IgD-negative memory B cell (primary cell): Measurements from ENCODE around the gene E2F7. TPM values are rescaled to one million over a fixed set of nuclear protein-coding genes. Genes with fewer than 3 reads are reported as not detected.

ENCODE experiments used
- H3K27ac Mint-ChIP-seq, 3 donors: one replicate each; pipeline ENCODE4 v1.8.0; 2020 to 2022; ENCODE audit warnings: mild to moderate bottlenecking in 3 of 3, mixed read lengths in 3 of 3, moderate library complexity in 1 of 3
- H3K27me3 Mint-ChIP-seq: one replicate; pipeline ENCODE4 v1.8.0; 2021; ENCODE audit warnings: mixed read lengths
- H3K36me3 Mint-ChIP-seq: one replicate; pipeline ENCODE4 v1.8.0; 2020; ENCODE audit warnings: mild to moderate bottlenecking, mixed read lengths
- H3K4me1 Mint-ChIP-seq, 3 donors: one replicate each; pipeline ENCODE4 v1.8.0; 2020 to 2022; ENCODE audit warnings: mixed read lengths in 3 of 3, mild to moderate bottlenecking in 1 of 3
- H3K4me3 Mint-ChIP-seq, 4 donors: one replicate each; pipeline ENCODE4 v1.8.0; 2020 to 2022; ENCODE audit warnings: mild to moderate bottlenecking in 4 of 4, mixed read lengths in 4 of 4, moderate library complexity in 3 of 4
- H3K9me3 Mint-ChIP-seq, 3 donors: one replicate each; pipeline ENCODE4 v1.8.0; 2020 to 2021; ENCODE audit warnings: mixed read lengths in 3 of 3, mild to moderate bottlenecking in 1 of 3
- polyA plus RNA-seq: library from polyadenylated mRNA; unstranded; fragments of 300-500 nt; fragmentation: Illumina TruSeq; gene quantifications from one replicate; pipeline ENCODE4 v1.2.3, GENCODE V29; 2021

E2F7 gene
- polyA plus RNA-seq, 1 donor from 2014 or later = not detected

DNA sequence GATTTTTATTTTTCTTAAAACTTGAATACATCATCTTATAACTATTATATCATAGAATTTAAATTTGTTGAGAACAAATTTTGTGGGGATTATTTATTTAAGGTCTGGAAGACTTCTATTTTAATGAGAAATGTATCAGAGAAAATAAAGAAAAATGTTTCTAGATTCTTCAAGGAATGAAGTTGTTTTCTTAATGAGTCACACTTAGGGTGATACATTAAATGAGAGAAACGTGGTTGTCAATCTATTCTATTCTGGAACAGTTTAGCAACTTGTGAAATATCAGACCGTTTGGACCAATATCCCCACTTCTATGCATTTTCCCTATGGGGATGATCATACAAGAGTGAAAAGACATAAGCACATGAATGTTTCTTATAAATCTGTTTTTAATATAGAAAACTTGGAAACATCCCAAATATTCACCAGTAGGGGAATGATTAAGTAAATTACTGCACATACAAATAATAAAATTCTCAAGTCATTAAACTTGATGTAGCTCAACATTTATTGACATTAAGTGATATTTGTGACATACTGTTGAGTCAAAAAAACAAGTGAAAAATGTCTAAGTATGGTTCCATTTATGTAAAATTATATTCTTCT is 88.5 kb downstream of the E2F7 start:
- H3K4me1 Mint-ChIP-seq = no peaks in the 10 kb centered on the region
- H3K27ac Mint-ChIP-seq = no peak overlapping the region
- peaks cover 0 to 3% (median under 1%) of the 10 kb centered on the region in 3 donors for H3K9me3 Mint-ChIP-seq
- peaks cover 3% of the 10 kb centered on the region for H3K27me3 Mint-ChIP-seq
- no peaks in the 10 kb centered on the region for H3K36me3 Mint-ChIP-seq
- no peak overlapping the region for H3K4me3 Mint-ChIP-seq

Other genes starting within 250 kb of the E2F7 start
- 0.09 TPM for gene CSRP2, start 186.6 kb downstream of the E2F7 start, polyA plus RNA-seq